K562 (cell line): ENCODE results near the gene ZNRD2. TPM values are rescaled to one million over a fixed set of nuclear protein-coding genes. Genes with fewer than 3 reads are reported as not detected.

Experiments used
- ATF1 ChIP-seq, 2 experiments: fragments of 450-650 bp in 1 of 2; IDR thresholded peaks; 2 replicates each; pipeline ENCODE4 v1.6.1; 2016; ENCODE audit warnings: missing compliant biosample characterization in 1 of 2, missing genetic modification characterization in 1 of 2
- BACH1 ChIP-seq: fragments of 200-800 bp; sonication (Bioruptor generic); IDR thresholded peaks from 2 replicates; pipeline ENCODE4 v1.6.1; 2016; ENCODE audit warnings: missing genetic modification characterization, missing compliant biosample characterization
- CHCHD3 ChIP-seq: fragments of 250-450 bp; sonication (Bioruptor Pico); IDR thresholded peaks from 2 replicates; pipeline ENCODE4 v2.1.2; 2022; ENCODE audit warnings: mild to moderate bottlenecking
- DNMT1 ChIP-seq: fragments of 450-650 bp; IDR thresholded peaks from 2 replicates; pipeline ENCODE4 v1.6.1; 2016; ENCODE audit warnings: antibody characterized with exemption, mild to moderate bottlenecking
- GABPB2 ChIP-seq: fragments of 250-450 bp; sonication (Bioruptor Pico); conservative IDR thresholded peaks from 2 replicates; pipeline ENCODE4 v1.5.1; 2021; ENCODE audit warnings: mild to moderate bottlenecking
- HMGN3 ChIP-seq: IDR thresholded peaks from 2 replicates; pipeline ENCODE4 v1.6.1; 2011; ENCODE audit warnings: borderline replicate concordance, low read depth, mild to moderate bottlenecking, mixed read lengths, low read length; ENCODE audit not compliant: insufficient read length; ENCODE audit errors: extremely low read depth
- NFXL1 ChIP-seq: fragments of 450-650 bp; formaldehyde crosslinking; IDR thresholded peaks from 2 replicates; pipeline ENCODE4 v1.4.0; 2021; ENCODE audit warnings: mild to moderate bottlenecking
- NRF1 ChIP-seq, 2 experiments: fragments of 450-650 bp; IDR thresholded peaks in 1 of 2; conservative IDR thresholded peaks in 1 of 2; 2 replicates each; pipeline ENCODE4 v1.6.1; 2014; ENCODE audit warnings: mild to moderate bottlenecking in 2 of 2
- POLR2AphosphoS5 ChIP-seq: IDR thresholded peaks from 2 replicates; pipeline ENCODE4 v1.6.1; 2011; ENCODE audit warnings: mild to moderate bottlenecking, low read depth, low read length, moderate library complexity; ENCODE audit not compliant: control insufficient read depth, insufficient read depth
- PRPF4 ChIP-seq: fragments of 200-400 bp; formaldehyde crosslinking; IDR thresholded peaks from one replicate; pipeline ENCODE4 v1.6.1; 2017; ENCODE audit warnings: low read length, low read depth, mild to moderate bottlenecking; ENCODE audit not compliant: insufficient read depth, poor library complexity, severe bottlenecking
- TCFL5 ChIP-seq: fragments of 250-450 bp; sonication (Bioruptor Pico); conservative IDR thresholded peaks from 2 replicates; pipeline ENCODE4 v1.6.1; 2021; ENCODE audit warnings: mild to moderate bottlenecking, moderate library complexity, matching md5 sums
- TGIF2 ChIP-seq: sonication (generic); formaldehyde crosslinking; IDR thresholded peaks from 2 replicates; pipeline ENCODE4 v1.8.1; 2022; ENCODE audit warnings: mild to moderate bottlenecking, missing genetic modification reagents, moderate library complexity
- ZBTB17 ChIP-seq: fragments of 450-650 bp; formaldehyde crosslinking; IDR thresholded peaks from 2 replicates; pipeline ENCODE4 v1.4.0; 2020; ENCODE audit warnings: mild to moderate bottlenecking
- ZBTB7A ChIP-seq: IDR thresholded peaks from 2 replicates; pipeline ENCODE4 v1.6.1; 2011; ENCODE audit warnings: low read depth, mild to moderate bottlenecking, low read length, moderate library complexity, borderline replicate concordance; ENCODE audit not compliant: control insufficient read depth
- ZNF140 ChIP-seq: fragments of 250-450 bp; sonication (Bioruptor Pico); IDR thresholded peaks from 2 replicates; pipeline ENCODE4 v1.8.0; 2021; ENCODE audit warnings: moderate library complexity, mild to moderate bottlenecking, inconsistent platforms
- ZNF143 ChIP-seq: sonication (generic); formaldehyde crosslinking; IDR thresholded peaks from 2 replicates; pipeline ENCODE4 v1.9.0; 2022; ENCODE audit warnings: mild to moderate bottlenecking, missing genetic modification reagents
- ZNF174 ChIP-seq: fragments of 250-450 bp; sonication (Bioruptor Pico); IDR thresholded peaks from 2 replicates; pipeline ENCODE4 v1.4.0; 2020; ENCODE audit warnings: mild to moderate bottlenecking
- ZNF57 ChIP-seq: fragments of 450-650 bp; formaldehyde crosslinking; IDR thresholded peaks from 2 replicates; pipeline ENCODE4 v1.4.0; 2020; ENCODE audit warnings: mild to moderate bottlenecking, moderate library complexity
- polyA plus RNA-seq, 8 experiments: library from polyadenylated mRNA; depleted of rRNA in 4 of 8; stranded (reverse) in 5 of 8; unstranded in 3 of 8; fragments of >200 nt; fragmentation: Nextera tagmentation in 2 of 8; fragmentation: Illumina TruSeq in 1 of 8; extraction: Ambion mirVana in 2 of 8; extraction: Trizol in 1 of 8; gene quantifications; 2 replicates each; pipeline versions ENCODE4 v1.2.1 to v1.2.3, GENCODE V29; 2011 to 2014; ENCODE audit warnings: inconsistent platforms in 1 of 8, missing spikeins in 1 of 8
- total RNA-seq, 7 experiments: library from RNA; depleted of rRNA in 6 of 7; stranded (reverse); fragments of >200 nt in 6 of 7; fragmentation: Illumina TruSeq in 2 of 7; extraction: Trizol in 2 of 7; gene quantifications; 2 replicates each; pipeline versions ENCODE4 v1.2.1 to v1.2.3, GENCODE V29; 2011 to 2021; ENCODE audit warnings: low replicate concordance in 1 of 7
- TF ChIP-seq, protein P1 (sequence below): fragments of 450-650 bp; formaldehyde crosslinking; IDR thresholded peaks from 2 replicates; pipeline ENCODE4 v1.4.0; 2022; ENCODE audit warnings: mild to moderate bottlenecking, moderate library complexity
- TF ChIP-seq, protein P2 (sequence below): IDR thresholded peaks from 3 replicates; pipeline ENCODE4 v1.6.1; 2011; ENCODE audit warnings: borderline replicate concordance, mild to moderate bottlenecking, moderate library complexity; ENCODE audit not compliant: insufficient read length; ENCODE audit errors: extremely low read depth
- TF ChIP-seq, protein P3 (sequence below): fragments of 450-650 bp; formaldehyde crosslinking; IDR thresholded peaks from 2 replicates; pipeline ENCODE4 v1.4.0; 2022; ENCODE audit warnings: missing genetic modification characterization
- TF ChIP-seq, protein P4 (sequence below): fragments of 450-650 bp; formaldehyde crosslinking; IDR thresholded peaks from 2 replicates; pipeline ENCODE4 v1.4.0; 2020; ENCODE audit warnings: mild to moderate bottlenecking, moderate library complexity

Gene ZNRD2
- total and polyA plus RNA-seq, 9 of the 15 experiments (the other 6 are each of a cell fraction or from before 2014, with no cell fraction given), result 13.4 to 129 (median 60.4) TPM

DNA sequence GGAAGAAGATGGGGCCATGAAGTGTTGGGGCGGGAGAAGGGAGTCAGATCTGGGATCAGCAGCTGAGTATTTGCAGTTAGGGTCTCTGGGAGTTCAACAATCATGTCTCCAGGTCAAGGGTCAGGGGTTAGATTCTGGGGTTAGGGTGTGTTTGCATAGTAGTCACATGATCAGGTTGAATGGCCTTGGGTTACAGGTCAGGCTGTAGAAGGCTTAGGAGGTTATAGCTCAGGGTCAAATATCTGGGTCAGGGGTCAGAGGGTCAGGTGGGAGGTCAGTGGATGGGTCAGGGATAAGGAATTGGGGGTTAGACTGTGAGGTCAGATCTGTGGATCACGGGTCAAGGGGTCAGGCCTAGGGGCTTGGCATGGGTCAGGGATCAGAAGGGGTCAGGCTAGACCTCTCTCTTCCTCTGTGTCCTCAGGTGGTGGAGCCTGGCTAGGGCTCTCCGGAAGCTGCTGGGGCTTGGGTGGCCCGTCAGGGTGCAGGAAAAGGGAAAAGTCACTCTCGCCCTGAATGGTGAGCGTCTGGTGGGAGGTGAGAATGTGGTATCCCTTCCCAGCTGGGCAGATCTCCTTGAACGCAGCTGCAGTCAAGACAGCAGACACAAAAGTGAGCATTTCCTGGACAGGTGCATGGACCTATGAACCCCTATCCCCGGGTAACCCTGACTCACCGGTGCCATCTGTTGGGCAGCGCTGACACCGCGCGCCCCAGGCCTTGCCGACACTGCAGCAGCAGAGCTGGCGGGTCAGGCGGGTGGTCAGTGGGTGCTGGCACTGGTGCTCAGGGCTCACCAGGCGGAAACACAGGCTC, 18.5 kb upstream of the ZNRD2 start (continued):
- TF ChIP-seq, protein P1, sequence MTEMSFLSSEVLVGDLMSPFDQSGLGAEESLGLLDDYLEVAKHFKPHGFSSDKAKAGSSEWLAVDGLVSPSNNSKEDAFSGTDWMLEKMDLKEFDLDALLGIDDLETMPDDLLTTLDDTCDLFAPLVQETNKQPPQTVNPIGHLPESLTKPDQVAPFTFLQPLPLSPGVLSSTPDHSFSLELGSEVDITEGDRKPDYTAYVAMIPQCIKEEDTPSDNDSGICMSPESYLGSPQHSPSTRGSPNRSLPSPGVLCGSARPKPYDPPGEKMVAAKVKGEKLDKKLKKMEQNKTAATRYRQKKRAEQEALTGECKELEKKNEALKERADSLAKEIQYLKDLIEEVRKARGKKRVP, result no peak
- no peak for TF ChIP-seq ZBTB17 (CRISPR knock-in tag)
- TF ChIP-seq NFXL1 (CRISPR knock-in tag), result no peak
- 0 out of 2 replicates have a peak, but pooled peaks have one; percentile 27 for TF ChIP-seq ATF1 (CRISPR knock-in tag; IDR thresholded peaks at IDR 0.05)
- TF ChIP-seq ATF1 (tag; IDR thresholded peaks at IDR 0.05), result no peak
- no peak for TF ChIP-seq HMGN3
- no peak for TF ChIP-seq PRPF4
- TF ChIP-seq ZNF174 (CRISPR knock-in tag), result no peak
- TF ChIP-seq CHCHD3 (CRISPR knock-in tag), result no peak
- no peak for TF ChIP-seq POLR2AphosphoS5
- peak; percentile 26; the same call in 1 of the 2 replicates for TF ChIP-seq ZNF143 (CRISPR knock-in tag)
- TF ChIP-seq ZNF57 (CRISPR knock-in tag), result no peak
- TF ChIP-seq TGIF2 (CRISPR knock-in tag), result no peak
- TF ChIP-seq NRF1 (conservative IDR thresholded peaks at IDR 0.05 in 1 of 2, IDR thresholded peaks at IDR 0.05 in 1 of 2), result no peak
- TF ChIP-seq, protein P2, sequence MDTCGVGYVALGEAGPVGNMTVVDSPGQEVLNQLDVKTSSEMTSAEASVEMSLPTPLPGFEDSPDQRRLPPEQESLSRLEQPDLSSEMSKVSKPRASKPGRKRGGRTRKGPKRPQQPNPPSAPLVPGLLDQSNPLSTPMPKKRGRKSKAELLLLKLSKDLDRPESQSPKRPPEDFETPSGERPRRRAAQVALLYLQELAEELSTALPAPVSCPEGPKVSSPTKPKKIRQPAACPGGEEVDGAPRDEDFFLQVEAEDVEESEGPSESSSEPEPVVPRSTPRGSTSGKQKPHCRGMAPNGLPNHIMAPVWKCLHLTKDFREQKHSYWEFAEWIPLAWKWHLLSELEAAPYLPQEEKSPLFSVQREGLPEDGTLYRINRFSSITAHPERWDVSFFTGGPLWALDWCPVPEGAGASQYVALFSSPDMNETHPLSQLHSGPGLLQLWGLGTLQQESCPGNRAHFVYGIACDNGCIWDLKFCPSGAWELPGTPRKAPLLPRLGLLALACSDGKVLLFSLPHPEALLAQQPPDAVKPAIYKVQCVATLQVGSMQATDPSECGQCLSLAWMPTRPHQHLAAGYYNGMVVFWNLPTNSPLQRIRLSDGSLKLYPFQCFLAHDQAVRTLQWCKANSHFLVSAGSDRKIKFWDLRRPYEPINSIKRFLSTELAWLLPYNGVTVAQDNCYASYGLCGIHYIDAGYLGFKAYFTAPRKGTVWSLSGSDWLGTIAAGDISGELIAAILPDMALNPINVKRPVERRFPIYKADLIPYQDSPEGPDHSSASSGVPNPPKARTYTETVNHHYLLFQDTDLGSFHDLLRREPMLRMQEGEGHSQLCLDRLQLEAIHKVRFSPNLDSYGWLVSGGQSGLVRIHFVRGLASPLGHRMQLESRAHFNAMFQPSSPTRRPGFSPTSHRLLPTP, result no peak
- TF ChIP-seq ZNF140 (CRISPR knock-in tag), result no peak
- no peak for TF ChIP-seq GABPB2 (CRISPR knock-in tag)
- no peak for TF ChIP-seq TCFL5 (CRISPR knock-in tag)
- TF ChIP-seq DNMT1, result no peak
- TF ChIP-seq BACH1 (tag), result no peak
- TF ChIP-seq ZBTB7A, result peak; percentile 43
- TF ChIP-seq, protein P3, sequence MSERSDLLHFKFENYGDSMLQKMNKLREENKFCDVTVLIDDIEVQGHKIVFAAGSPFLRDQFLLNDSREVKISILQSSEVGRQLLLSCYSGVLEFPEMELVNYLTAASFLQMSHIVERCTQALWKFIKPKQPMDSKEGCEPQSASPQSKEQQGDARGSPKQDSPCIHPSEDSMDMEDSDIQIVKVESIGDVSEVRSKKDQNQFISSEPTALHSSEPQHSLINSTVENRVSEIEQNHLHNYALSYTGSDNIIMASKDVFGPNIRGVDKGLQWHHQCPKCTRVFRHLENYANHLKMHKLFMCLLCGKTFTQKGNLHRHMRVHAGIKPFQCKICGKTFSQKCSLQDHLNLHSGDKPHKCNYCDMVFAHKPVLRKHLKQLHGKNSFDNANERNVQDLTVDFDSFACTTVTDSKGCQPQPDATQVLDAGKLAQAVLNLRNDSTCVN (CRISPR knock-in tag), result no peak
- TF ChIP-seq, protein P4, sequence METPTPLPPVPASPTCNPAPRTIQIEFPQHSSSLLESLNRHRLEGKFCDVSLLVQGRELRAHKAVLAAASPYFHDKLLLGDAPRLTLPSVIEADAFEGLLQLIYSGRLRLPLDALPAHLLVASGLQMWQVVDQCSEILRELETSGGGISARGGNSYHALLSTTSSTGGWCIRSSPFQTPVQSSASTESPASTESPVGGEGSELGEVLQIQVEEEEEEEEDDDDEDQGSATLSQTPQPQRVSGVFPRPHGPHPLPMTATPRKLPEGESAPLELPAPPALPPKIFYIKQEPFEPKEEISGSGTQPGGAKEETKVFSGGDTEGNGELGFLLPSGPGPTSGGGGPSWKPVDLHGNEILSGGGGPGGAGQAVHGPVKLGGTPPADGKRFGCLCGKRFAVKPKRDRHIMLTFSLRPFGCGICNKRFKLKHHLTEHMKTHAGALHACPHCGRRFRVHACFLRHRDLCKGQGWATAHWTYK, result no peak
